ENCODE results near the gene C5.

C5 gene

DNA sequence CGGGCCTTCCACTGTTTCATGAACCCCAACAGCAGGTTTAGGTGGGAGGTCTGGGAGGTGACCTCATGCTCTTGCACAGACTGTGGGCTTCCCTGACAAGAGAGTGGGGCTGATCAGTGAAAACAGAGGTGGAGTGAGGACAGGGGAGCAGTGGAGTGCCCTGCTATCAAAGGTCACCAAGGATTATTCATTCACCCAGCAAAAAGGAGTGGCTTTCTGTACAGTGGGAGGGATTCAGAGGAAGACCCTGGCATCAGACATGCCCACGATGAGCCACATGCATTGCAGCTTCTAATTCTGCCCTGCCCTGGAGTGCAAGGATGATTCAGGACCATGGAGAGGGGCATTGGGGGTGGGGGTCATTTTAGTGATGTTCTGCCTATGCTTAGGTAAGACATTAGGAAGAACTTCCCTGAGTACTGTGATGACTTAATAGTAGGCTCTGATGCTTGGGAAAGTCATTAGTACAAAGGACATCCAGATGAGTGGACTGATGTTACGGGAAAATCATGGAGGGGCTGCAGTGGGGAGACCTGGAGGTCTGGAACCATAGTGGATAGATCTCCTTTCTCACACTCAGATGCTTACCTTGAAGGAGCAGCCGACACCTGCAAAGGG lies 136.3 kb downstream of the C5 start:
- DNase-seq (ENCODE audit: low read depth in 1 of 2, low spot score in 1 of 2): no peak

- DNase-seq (ENCODE audit: low read depth in 1 of 2, low spot score in 1 of 2): no peak
Observed at GRCh38 chr9:120912958-120913646, 137.0 kb downstream of the C5 start.

DNA sequence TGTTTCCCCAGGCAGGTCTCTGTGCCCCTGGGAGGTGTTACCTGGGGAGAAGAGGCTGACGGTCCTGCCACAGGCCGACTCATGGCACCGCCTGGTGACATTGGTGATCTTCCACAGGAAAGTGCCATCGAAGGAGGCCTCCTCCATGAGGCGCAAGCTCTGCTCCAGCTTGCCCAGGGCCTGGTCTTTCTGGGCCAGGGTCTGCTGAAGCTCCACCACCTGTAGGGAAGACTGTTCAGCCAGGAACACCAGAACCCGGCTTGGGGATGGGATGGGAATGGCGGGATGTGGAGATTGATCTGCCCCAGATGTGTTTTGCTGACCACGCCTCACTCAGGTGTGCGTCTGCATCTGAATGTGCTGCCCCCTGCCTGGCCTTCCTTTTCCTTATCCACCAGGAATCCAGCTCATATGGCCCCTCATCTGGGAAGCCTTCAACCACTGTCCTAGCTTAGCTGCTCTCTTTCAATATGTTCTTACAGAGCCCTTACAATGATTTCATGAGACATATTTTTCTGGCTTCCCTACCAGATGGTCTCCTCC lies 138.7 kb downstream of the C5 start:
- DNase-seq (ENCODE audit: low read depth in 1 of 2, low spot score in 1 of 2): no peak

DNA sequence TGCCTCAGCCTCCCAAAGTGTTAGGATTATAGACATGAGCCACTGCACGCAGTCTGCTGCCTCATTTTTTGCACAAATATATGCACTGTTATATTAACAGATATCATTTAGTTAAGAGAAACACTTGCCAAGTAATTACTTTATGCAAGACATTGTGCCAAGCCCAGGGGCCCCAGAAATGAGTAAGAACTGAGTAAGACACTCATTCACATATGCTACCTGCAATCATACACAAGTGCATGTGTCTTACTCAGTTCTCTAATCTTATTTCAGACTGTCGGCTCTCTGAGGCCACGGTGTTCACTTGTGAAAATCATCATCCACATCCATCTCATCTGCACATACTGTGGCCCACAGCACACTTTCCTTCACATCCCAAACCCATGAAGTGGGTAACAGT lies 139.4 kb downstream of the C5 start:
- DNase-seq (ENCODE audit: low read depth in 1 of 2, low spot score in 1 of 2): no peak

- peak in 1 of 2 donors; percentile 52 for DNase-seq (ENCODE audit: low read depth in 1 of 2, low spot score in 1 of 2)
Observed at GRCh38 chr9:120909904-120910303, 140.2 kb downstream of the C5 start.

DNA sequence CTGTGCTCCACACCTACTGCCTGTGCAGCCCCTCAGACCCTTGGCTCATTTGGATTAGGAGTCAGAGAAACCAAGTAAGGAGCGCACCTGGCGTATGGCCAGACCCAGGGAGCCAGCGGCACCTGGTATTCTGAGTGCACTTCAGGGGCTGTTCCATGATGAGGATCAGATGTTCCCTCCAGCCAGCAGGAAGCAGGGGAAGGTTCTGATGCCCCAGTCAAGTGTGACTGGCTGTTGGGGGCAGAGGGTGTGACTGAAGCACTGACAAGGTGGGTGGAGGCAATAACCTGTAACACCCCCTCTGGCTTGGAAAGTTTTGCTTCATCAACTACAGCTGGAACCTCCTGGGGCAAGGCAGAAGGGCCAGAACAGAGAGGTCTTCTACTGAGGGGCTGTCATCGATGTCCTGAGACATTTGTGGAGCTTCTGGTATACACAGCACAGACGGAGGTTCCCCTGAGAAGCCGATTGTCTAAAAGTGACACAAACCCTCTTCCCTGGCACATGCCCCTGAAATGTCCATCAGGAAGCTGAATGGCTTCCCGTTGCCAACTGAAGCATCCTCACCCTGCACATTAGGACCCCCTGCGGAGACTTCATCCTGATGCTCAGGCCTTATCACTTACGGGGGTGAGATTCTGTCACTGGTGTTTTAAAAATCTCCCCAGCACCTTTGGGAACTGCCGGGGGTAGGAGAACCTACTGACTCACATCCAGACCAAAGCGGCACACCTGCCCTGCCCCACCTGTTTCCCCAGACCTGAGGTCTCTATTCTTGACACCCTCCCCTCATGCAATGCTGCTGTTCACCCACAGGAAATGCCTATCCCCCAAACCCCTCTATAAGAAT lies 144.5 kb downstream of the C5 start:
- DNase-seq (ENCODE audit: low read depth in 1 of 2, low spot score in 1 of 2): no peak

DNA sequence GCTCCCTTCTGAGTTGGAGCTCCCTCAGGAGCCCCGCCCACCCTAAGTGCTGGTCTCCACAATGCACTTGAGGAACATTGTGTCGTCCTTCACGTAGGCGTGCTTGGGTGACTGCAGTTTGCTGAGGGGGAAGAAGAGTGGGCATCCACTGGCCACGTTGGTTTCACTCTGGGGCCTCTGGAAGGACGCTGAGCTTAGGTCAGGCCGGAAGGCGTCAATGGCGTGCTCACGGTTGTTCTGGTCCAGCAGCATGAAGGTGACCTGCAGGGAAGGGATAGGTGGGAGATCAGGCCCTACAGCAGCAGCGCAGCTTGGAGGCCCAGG lies 145.1 kb downstream of the C5 start:
- no peak for DNase-seq (ENCODE audit: low read depth in 1 of 2, low spot score in 1 of 2)

- no peak for DNase-seq (ENCODE audit: low read depth in 1 of 2, low spot score in 1 of 2)
Observed at GRCh38 chr9:120904061-120904977, 145.8 kb downstream of the C5 start.

DNA sequence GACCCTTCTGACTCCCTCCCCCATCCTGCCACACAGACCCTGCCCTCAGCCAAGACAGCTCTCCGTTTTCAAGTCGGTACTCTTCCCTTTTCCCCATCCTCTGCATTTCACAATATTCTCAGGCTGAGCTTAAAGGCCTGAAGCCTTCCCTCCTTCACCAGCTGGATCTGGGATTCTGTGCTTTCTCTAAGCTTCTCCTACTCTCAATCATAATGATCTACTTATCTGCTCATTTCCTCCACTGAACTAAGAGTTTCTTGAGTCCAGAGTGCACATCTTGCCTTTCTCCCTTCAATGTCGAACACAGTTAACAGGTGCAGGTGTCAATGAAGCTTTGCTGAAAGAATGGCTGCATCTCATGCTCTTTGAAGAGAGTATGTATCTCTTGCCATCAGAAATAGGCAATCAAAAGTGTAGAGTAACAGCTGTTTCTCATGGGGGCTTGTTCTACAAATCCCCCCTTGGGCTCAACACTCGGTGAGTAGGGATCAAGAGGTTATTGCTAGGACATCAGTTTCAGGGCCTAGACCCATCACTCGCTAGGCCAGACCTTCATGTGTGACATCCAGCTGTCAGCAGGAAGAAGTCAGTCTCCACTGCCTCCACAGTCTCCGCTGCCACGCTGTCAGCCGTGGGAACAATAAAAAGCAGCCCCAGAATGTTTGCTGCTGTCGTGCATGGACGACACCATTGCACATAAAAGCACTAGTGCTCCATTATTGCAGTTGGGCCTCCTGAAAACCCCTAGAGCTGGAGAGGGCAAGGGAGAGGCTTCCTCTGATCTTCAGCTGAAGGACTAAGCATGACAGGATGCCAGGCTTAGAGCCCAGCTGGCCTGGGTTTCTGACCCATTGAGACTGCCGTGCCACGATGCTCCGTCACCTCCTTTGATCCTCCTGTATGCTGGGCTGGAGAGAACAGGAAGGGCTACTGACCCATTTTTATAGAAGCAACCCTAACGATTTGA lies 147.2 kb downstream of the C5 start:
- DNase-seq (ENCODE audit: low read depth in 1 of 2, low spot score in 1 of 2): no peak
